A549 (cell line): ENCODE results near the gene LY86.

ENCODE experiments used
- EP300 ChIP-seq, 2 experiments: fragments of >200 bp; sonication (Bioruptor Twin); formaldehyde crosslinking; IDR thresholded peaks; 2 replicates in 1 of 2; 3 replicates in 1 of 2; pipeline ENCODE4 v1.6.1; 2016 to 2017
- RCOR1 ChIP-seq: fragments of 150-350 bp; IDR thresholded peaks from 2 replicates; pipeline ENCODE4 v1.6.1; 2014; ENCODE audit warnings: antibody characterized with exemption, low read length, low read depth

DNA sequence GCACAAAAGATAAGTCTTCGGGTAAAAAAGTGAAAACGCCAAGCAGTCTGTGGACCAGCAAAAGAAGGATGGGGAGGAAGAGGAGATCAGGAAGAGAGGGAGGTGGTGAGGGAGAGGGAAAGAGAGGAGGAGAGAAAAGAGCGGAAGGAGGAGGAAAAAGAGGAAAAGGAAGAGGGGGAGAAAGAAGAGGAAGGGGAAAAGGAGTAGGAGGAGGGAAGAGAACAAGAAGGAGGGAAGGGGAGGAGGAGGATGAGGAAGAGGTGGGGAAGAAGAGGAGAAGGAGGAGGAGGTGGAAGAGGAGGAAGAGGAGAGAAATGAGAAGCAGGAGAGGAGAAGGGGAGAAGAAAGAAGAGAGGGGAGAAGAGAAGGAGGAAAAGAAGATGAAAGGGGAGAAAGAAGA, 6.5 kb downstream of the LY86 start:
- TF ChIP-seq RCOR1, result no peak
- no peak for TF ChIP-seq EP300 (IDR thresholded peaks at IDR 0.05)
